ENCODE results near the gene GLB1L3.
"Not testable (repeated sequence)": the region's sequence is repeated elsewhere in the genome, so short reads cannot be mapped to it uniquely, and the experiment has no call there.

Gene GLB1L3

DNA sequence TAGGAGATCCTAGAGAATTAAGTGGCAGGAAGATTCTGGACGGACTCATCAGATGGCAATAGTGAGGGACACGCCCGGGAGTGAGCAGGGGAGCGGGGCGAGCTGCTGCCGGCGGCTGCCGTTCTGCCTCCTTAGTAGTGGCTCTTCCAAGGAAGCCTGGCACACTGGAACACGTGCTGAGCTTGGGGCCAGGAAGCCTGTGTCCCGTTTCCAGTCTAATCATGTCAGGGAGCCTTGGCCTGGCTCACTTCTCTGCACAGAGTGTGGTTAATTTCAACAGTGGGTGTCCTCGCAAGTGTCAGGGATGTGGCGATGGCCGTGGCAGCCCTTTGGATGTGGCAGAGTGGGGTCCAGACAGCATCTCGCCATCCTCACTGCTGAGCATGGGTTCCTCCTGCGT, 16.5 kb downstream of the GLB1L3 start:
- no peak for TF ChIP-seq POLR2A (IDR thresholded peaks at IDR 0.05; ENCODE audit: low read length)
- TF ChIP-seq GATA1 (IDR thresholded peaks at IDR 0.05; ENCODE audit: low read depth, low read length), result no peak
- no peak for DNase-seq

DNA sequence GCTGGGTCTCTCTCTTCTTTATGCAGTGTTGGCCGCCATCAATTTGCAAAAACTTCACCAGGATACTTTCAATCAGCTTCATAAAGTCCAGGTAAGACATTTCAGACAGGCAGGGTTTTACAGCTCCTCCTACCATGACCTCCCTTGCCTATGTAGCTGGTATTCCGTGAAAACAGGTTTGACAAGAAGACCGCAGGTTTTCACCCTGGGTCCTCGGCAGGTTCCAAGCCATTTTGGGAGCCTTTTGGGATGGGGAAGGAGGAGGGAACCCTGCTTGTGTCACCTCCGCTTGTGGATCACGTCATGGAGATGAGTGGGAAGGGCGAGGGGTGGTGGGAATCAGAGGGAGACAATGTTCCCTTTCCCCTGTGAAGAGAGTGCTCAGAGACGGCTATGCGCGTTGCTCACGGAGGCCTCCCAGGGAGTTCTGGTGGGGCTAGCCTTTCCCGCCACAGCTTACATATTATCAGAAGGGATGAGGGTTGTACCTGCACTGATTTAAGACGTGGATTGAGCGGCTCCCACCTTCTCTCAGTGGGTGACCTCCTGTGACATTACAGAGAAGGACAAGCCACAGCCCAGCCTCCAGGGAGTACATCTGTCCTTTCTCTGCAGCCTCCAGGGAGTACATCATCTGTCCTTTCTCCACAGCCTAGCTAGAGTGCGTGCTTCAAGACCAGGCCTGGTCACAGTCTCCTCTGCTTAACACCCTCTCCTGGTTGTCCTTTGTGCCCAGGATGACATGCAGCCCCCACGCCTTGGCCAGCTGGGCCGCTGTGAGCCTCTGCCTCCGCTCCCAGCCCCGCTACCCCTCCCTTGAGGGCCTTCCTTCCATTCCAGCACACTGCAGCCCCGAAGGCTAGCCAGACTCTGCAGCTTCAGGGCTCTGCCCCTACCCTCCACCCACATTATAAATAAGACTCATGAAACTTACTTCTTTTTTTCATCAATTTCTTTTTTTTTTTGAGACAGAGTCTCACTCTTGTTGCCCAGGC, 17.2 kb downstream of the GLB1L3 start:
- no peak for DNase-seq

DNA sequence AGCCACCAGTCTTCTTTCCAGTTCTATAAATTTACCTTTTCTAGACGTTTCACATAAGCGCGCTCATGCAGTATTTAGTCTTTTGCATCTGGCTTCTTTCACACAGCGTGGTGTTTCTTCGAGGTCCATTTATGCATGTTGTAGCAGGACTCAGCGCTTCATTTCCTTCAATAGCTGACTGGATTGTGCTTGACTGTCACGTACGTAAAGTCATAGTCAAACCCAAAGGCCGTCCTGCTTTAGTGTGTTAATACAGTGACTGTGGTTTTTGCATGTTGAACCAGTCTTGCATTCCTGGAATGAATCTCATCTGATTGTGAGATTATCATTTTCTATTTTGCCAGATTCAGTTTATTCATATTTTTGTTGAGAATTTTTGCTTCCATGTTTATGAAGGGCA, 18.5 kb downstream of the GLB1L3 start:
- no peak for DNase-seq
- no peak for TF ChIP-seq POLR2A (IDR thresholded peaks at IDR 0.05; ENCODE audit: low read length)
- no peak for TF ChIP-seq GATA1 (IDR thresholded peaks at IDR 0.05; ENCODE audit: low read depth, low read length)

More for the DNA sequence above, 17.2 kb downstream of the GLB1L3 start:
- TF ChIP-seq GATA1 (IDR thresholded peaks at IDR 0.05; ENCODE audit: low read depth, low read length) (no peak), POLR2A (IDR thresholded peaks at IDR 0.05; ENCODE audit: low read length) (no peak)

DNA sequence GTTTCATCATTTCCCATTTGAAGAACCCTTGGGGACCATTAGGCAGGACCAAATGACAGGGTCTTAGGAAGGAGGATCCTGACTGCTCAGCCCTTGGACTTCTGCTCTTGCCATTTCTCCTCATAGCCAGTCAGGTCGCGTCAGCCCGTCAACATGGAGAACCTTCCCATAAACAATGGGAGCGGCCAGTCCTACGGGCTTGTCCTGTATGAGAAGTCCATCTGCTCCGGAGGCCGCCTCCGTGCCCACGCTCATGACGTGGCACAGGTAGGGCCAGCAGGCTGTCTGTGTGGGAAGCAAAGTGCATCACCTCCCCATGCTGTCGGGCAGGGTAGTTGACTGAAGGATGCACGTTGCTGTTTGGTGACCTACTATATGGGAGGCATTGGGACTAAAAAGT, 36.0 kb downstream of the GLB1L3 start:
- no peak for DNase-seq
- no peak for TF ChIP-seq POLR2A (IDR thresholded peaks at IDR 0.05; ENCODE audit: low read length)
- TF ChIP-seq GATA1 (IDR thresholded peaks at IDR 0.05; ENCODE audit: low read depth, low read length), result no peak

DNA sequence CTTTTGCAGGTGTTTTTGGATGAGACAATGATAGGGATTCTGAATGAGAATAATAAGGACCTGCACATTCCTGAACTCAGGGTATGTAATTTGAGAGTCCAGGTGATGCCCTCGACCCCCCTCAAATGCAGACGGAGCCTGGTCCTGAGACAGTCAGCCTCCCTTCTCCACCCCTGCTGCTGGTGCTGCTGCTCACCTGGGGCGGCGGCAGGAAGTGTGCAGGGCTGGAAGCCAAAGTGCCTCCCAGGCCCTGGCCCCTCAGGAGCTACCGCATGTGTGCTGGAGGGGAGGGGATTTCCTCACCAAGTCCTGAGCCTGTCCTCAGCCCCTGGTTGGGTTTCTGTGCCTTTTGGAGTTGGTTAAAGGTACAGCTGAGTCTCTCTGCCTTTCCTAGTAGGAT, 36.6 kb downstream of the GLB1L3 start:
- no peak for DNase-seq
- TF ChIP-seq GATA1 (IDR thresholded peaks at IDR 0.05; ENCODE audit: low read depth, low read length) (no peak), POLR2A (IDR thresholded peaks at IDR 0.05; ENCODE audit: low read length) (no peak)

DNA sequence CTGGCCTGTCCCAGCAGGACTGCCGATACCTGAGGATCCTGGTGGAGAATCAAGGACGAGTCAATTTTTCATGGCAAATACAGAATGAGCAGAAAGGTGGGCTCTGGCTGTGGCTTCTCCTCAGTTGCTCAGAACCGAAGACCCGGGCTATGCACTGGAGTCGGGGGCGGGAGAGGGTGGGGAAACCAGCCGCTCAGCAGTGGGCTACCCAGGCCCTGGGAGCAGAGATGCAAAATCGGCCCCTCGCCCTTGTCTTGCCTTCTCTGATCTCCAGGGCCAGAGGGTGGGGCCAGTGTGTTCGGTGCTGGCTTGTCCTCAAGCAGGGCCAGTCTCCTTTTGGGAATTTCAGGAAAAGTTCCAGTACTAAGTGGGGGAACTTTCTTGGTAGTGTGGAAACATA, 37.2 kb downstream of the GLB1L3 start:
- TF ChIP-seq GATA1 (IDR thresholded peaks at IDR 0.05; ENCODE audit: low read depth, low read length) (no peak), POLR2A (IDR thresholded peaks at IDR 0.05; ENCODE audit: low read length) (no peak)
- DNase-seq, result no peak

DNA sequence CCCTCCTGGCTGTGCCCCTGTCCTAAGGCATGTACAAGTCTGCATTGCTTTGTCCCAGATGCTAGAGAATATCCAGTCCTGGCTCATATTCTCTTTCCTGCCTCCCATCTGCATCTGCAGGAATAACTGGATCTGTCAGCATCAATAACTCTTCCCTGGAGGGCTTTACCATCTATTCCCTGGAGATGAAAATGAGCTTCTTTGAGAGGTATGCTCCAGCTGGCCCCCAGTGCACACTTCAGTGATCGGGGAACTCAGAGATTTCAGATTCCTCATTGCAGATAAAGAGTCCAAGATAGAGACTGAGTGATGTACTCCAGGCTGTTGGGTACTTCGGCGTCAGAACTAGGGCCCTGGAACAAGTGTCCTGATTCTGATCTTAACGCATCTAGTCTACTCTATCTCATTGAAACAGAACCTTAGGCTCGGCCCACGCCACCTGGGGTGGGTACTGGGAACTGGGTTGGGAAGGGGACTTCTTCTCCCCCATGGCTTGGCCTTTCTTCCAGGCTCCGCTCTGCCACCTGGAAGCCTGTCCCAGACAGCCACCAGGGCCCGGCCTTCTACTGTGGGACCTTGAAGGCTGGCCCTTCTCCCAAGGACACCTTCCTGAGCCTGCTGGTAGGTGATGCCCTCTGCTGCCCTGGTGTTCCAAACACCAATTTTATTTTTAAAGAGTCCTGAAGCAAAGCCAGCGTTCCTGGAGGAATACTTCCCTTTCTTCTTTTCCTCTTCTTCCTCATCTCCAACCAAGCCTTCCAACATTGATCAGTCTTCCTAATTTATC, 37.8 kb downstream of the GLB1L3 start:
- no peak for TF ChIP-seq GATA1 (IDR thresholded peaks at IDR 0.05; ENCODE audit: low read depth, low read length)
- TF ChIP-seq POLR2A (IDR thresholded peaks at IDR 0.05; ENCODE audit: low read length), result no peak
- no peak for DNase-seq

DNA sequence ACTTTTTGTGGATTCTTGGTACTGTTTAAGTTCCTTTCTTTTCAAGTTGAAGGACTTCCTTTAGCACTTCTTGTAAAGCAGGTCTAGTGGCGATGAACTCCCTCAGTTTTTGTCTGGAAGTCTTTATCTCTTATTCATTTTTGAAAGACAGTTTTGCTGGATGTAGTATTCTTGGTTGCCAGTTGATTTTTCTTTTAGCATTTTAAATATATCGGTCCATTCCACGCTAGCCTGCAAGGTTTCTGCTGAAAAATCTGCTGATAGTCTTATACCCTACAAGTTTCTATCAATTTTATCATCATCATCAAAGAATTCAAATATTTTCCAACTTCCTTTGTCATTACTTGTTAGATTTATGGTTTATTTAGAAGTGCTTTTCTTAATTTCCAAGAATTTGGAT, 40.9 kb downstream of the GLB1L3 start:
- no peak for TF ChIP-seq POLR2A (IDR thresholded peaks at IDR 0.05; ENCODE audit: low read length)
- no peak for TF ChIP-seq GATA1 (IDR thresholded peaks at IDR 0.05; ENCODE audit: low read depth, low read length)

DNA sequence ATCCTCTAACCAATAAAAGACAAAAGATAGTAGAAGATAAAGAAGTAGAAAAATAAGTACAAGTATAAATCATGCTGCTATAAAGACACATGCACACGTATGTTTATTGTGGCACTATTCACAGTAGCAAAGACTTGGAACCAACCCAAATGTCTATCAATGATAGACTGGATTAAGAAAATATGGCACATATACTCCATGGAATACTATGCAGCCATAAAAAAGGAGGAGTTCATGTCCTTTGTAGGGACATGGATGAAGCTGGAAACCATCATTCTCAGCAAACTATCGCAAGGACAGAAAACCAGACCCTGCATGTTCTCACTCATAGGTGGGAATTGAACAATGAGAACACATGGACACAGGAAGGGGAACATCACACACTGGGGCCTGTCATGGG, 45.2 kb downstream of the GLB1L3 start:
- not testable (repeated sequence) for DNase-seq

More for the DNA sequence above, 40.9 kb downstream of the GLB1L3 start:
- no peak for DNase-seq

DNA sequence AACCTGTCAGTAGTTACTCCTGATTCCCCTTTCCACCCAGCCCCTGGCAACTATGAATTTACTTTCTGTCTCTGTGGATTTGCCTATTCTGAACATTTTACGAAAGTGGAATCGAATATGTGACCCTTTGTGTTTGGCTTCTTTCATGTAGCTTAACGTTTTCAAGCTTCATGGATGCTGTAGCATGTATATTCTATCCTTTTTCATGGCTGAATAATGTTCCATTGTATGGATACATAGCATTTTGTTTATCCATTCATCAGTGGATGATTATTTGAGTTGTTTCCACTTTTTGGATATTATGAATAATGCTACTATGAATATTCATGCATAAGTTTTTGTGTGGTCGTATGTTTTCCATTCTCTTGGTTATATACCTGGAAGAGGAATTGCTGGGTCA, 46.4 kb downstream of the GLB1L3 start:
- TF ChIP-seq POLR2A (IDR thresholded peaks at IDR 0.05; ENCODE audit: low read length) (no peak), GATA1 (IDR thresholded peaks at IDR 0.05; ENCODE audit: low read depth, low read length) (no peak)
- DNase-seq, result no peak

DNA sequence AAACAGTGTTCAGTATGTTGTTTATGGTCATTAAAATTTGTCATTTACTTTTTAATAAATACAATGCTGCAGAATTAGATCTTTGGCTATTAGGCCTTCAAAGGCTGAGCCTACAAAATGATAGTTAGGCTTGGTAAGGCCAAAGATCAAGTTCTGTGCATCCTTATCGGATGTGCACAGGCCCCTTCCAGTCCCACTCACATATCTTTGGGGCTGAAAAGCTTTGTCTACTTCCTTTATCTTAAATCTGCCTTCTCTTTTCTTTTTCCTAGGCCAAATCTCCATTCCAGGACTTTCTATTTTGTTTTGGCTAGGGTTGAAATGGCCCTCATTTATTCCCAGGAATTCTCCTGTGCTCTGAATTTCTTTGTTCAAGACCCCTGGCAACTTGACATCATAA, 52.3 kb downstream of the GLB1L3 start:
- no peak for DNase-seq
- TF ChIP-seq GATA1 (IDR thresholded peaks at IDR 0.05; ENCODE audit: low read depth, low read length) (no peak), POLR2A (IDR thresholded peaks at IDR 0.05; ENCODE audit: low read length) (no peak)

DNA sequence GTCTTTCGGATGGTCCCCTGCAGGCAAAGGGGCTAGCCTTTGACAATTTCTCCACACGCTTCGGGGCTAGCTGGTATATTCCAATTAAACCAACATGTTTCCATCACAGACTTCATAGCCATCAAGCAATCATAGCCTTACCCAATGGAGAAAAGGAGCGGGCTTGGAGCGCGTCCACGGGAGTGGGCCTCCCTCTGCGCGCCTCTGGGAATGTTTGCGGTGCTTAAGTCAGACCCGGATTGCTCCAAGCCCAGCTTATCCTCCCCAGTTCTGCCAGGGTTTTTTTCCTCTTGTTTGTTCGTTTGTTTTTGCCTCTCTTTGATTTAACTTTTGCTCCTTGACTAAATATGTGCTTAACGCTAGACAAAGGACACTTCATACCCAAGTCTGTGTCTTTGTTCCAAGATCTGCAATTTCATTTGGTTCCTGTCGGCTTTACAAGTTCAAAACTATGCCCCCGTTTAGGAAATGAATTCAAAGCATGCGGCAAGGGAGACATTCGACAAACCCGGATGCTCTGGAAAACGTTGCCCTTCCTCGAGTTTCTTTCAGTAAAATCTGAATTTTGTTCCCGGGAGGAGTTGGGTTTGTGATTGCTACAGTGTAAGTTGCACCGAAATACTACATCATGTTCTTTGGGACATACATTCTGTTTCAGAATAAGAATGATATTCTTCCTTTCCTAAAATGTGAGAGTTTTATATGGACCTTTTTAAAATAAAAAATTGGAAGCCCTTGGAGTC, 54.6 kb downstream of the GLB1L3 start:
- DNase-seq, result no peak
- TF ChIP-seq GATA1 (IDR thresholded peaks at IDR 0.05; ENCODE audit: low read depth, low read length), result no peak
- no peak for TF ChIP-seq POLR2A (IDR thresholded peaks at IDR 0.05; ENCODE audit: low read length)

DNA sequence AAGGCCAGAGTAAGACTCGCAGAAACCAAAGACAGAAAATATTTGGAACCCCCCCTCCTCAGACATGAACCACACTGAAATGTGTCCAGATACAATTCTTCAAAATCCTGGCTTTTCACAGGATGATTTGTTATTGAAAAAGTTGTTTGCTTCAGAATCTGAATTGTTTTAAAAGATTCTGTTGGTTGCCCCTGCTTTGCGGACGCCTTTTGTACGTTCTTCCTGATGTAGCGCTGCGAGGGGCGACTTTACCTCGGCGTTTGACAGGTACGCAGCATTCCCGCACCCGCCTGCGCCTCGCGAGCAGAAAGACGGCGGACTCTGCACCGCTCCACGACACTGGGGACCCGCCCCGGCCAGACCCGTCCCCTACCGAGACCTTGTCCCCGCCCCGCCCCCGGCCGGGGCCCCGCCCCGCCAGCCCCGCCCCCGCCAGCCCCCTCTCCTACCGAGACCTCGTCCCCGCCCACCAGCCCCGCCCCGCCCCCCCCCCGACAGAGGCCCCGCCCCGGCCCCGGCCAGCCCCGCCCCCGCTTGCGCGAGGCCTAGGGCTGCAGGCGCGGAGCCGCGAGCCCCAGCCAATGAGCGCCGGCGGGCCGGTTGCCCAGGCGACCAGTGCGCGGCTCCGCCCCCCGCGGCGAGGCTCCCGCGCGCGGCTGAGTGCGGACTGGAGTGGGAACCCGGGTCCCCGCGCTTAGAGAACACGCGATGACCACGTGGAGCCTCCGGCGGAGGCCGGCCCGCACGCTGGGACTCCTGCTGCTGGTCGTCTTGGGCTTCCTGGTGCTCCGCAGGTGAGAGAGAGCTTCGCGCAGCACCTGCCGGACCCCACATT, 55.4 kb downstream of the GLB1L3 start, which contains the start of gene GLB1L2:
TSS of gene GLB1L2 (plus strand) at position 635 of the 835 bp plus-strand sequence. CDS start at position 709, 74 bp downstream.
- TF ChIP-seq GATA1 (IDR thresholded peaks at IDR 0.05; ENCODE audit: low read depth, low read length) (no peak), POLR2A (IDR thresholded peaks at IDR 0.05; ENCODE audit: low read length) (no peak)
- peak; percentile 73 to 80 for DNase-seq
